C4-2B (cell line): ENCODE measurements around the gene ZBTB20.

ENCODE experiments used
- CTCF ChIP-seq: fragments of 450-650 bp; conservative IDR thresholded peaks from 2 replicates; pipeline ENCODE4 v1.5.1; 2017; ENCODE audit warnings: mild to moderate bottlenecking
- ZFX ChIP-seq: fragments of 450-650 bp; IDR thresholded peaks from 2 replicates; pipeline ENCODE4 v1.6.1; 2017

- TF ChIP-seq CTCF, result no peak
- TF ChIP-seq ZFX, result no peak
These were observed 826.8 kb downstream of the ZBTB20 start for GRCh38 chr3:114320246-114320645.
